Brain microvascular endothelial cell (primary cell): Measurements from ENCODE around the gene OR10V1.

Experiments used
- DNase-seq: peaks from one replicate; pipeline ENCODE4 v3.0.0-alpha.2; 2020
- H3K27ac ChIP-seq: fragments of 250-450 bp; sonication (Bioruptor Pico); 2 replicates; pipeline ENCODE4 v1.5.1; 2020; ENCODE audit warnings: mild to moderate bottlenecking, moderate library complexity
- H3K27me3 ChIP-seq: fragments of 250-450 bp; sonication (Bioruptor Pico); replicated peaks from 2 replicates; pipeline ENCODE4 v1.5.1; 2020; ENCODE audit warnings: mild to moderate bottlenecking
- H3K36me3 ChIP-seq: fragments of 250-450 bp; sonication (Bioruptor Pico); replicated peaks from 2 replicates; pipeline ENCODE4 v1.5.1; 2020; ENCODE audit warnings: mild to moderate bottlenecking
- H3K4me3 ChIP-seq: 2 replicates; pipeline ENCODE4 v1.5.1; 2011; ENCODE audit warnings: low read depth, mild to moderate bottlenecking, control low read depth, low read length, moderate library complexity
- CTCF ChIP-seq: IDR thresholded peaks from 2 replicates; pipeline ENCODE4 v1.5.1; 2011; ENCODE audit warnings: low read depth, mild to moderate bottlenecking, moderate library complexity, low read length, control low read depth, inconsistent platforms; ENCODE audit errors: missing control alignments
- in situ Hi-C: cut with HindIII; loops from 2 replicates; pipeline ENCODE4 v1.10.0; 2017; ENCODE audit warnings: low sequenced_read_pairs, low pct_ligation_motif_present

Gene OR10V1

GRCh38 chr11:59713745-59714144 lies at the start of gene OR10V1:
Gene OR10V1 (minus strand): TSS chr11:59713845. CDS start chr11:59713845, 0 bp downstream.
- TF ChIP-seq CTCF: no peak
- Histone ChIP-seq H3K27me3 (no peaks in the 10 kb centered on the region), H3K27ac (no peak within 1 kb of the TSS), H3K36me3 (no peaks in the 10 kb centered on the region), H3K4me3 (no peak within 1 kb of the TSS)
- DNase-seq: no peak
- in situ Hi-C loops: no loop called here

- Histone ChIP-seq H3K36me3 (no peaks in the 10 kb centered on the region), H3K27me3 (no peaks in the 10 kb centered on the region), H3K4me3 (no peak overlapping the region), H3K27ac (no peak overlapping the region)
- in situ Hi-C loops: no loop called here
- TF ChIP-seq CTCF: no peak
- no peak for DNase-seq
Measured at GRCh38 chr11:59761993-59762392, 48.3 kb upstream of the OR10V1 start.

GRCh38 chr11:59760771-59761170 lies 47.1 kb upstream of the OR10V1 start:
- no peak for DNase-seq
- no peak overlapping the region for H3K4me3 ChIP-seq
- H3K27me3 ChIP-seq: no peaks in the 10 kb centered on the region
- TF ChIP-seq CTCF: no peak
- H3K27ac ChIP-seq: no peak overlapping the region
- no peaks in the 10 kb centered on the region for H3K36me3 ChIP-seq
- in situ Hi-C loops: no loop called here

GRCh38 chr11:59759900-59760299 lies 46.3 kb upstream of the OR10V1 start:
- in situ Hi-C loops: no loop called here
- Histone ChIP-seq H3K4me3 (no peak overlapping the region), H3K27ac (no peak overlapping the region), H3K36me3 (peaks cover 2% of the 10 kb centered on the region), H3K27me3 (no peaks in the 10 kb centered on the region)
- DNase-seq: no peak
- TF ChIP-seq CTCF: no peak

GRCh38 chr11:59758401-59759037 lies 44.9 kb upstream of the OR10V1 start:
- H3K27me3 ChIP-seq: no peaks in the 10 kb centered on the region
- no peak overlapping the region for H3K4me3 ChIP-seq
- DNase-seq: no peak
- in situ Hi-C loops: no loop called here
- no peak for TF ChIP-seq CTCF
- peaks cover 2% of the 10 kb centered on the region for H3K36me3 ChIP-seq
- H3K27ac ChIP-seq: no peak overlapping the region

- Histone ChIP-seq H3K27ac (peak overlapping the region; percentile 84), H3K36me3 (peaks cover 2% of the 10 kb centered on the region), H3K4me3 (peak overlapping the region; percentile 88), H3K27me3 (no peaks in the 10 kb centered on the region)
- in situ Hi-C loops: no loop called here
- DNase-seq: peak; percentile 23
- no peak for TF ChIP-seq CTCF
Measured at GRCh38 chr11:59756845-59757244, 43.2 kb upstream of the OR10V1 start.
